ENCODE measurements around the gene CGB2. TPM values are rescaled to one million over a fixed set of nuclear protein-coding genes. Genes with fewer than 3 reads are reported as not detected.

The CGB2 gene
- total and polyA plus RNA-seq, 2 of the 13 experiments (the other 11 are each of a cell fraction or from before 2014, with no cell fraction given) = not detected

DNA sequence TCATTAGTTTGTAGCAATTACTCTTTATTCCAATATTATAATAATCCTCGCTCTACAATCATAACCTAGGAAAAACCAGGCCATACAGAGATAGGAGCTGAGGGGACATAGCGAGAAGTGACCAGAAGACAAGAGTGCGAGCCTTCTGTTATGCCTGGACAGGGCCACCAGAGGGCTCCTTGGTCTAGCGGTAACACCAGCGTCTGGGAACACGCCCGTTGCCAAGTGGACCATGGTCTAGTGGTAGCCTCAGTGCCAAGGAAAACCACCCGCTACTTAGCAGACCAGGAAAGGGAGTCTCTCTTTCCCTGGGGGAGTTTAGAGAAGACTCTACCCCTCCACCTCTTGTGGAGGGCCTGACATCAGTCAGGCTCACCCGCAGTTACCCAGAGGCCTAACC lies 43.2 kb downstream of the CGB2 start (continued):
- TF ChIP-seq SKI (IDR thresholded peaks at IDR 0.05; ENCODE audit: partially characterized antibody) (peak; percentile 20), RXRB (CRISPR knock-in tag; IDR thresholded peaks at IDR 0.05; ENCODE audit: borderline replicate concordance) (0 out of 2 replicates have a peak, but pooled peaks have one; percentile 14), RAD21 (CRISPR knock-in tag; IDR thresholded peaks at IDR 0.05) (peak; percentile 66), GATAD2A (CRISPR knock-in tag; IDR thresholded peaks at IDR 0.05) (0 out of 2 replicates have a peak, but pooled peaks have one; percentile 28)
- TF ChIP-seq, protein P1, sequence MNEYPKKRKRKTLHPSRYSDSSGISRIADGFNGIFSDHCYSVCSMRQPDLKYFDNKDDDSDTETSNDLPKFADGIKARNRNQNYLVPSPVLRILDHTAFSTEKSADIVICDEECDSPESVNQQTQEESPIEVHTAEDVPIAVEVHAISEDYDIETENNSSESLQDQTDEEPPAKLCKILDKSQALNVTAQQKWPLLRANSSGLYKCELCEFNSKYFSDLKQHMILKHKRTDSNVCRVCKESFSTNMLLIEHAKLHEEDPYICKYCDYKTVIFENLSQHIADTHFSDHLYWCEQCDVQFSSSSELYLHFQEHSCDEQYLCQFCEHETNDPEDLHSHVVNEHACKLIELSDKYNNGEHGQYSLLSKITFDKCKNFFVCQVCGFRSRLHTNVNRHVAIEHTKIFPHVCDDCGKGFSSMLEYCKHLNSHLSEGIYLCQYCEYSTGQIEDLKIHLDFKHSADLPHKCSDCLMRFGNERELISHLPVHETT (CRISPR knock-in tag; conservative IDR thresholded peaks at IDR 0.05) = 0 out of 2 replicates have a peak, but pooled peaks have one; percentile 34
- TF ChIP-seq, protein P2, sequence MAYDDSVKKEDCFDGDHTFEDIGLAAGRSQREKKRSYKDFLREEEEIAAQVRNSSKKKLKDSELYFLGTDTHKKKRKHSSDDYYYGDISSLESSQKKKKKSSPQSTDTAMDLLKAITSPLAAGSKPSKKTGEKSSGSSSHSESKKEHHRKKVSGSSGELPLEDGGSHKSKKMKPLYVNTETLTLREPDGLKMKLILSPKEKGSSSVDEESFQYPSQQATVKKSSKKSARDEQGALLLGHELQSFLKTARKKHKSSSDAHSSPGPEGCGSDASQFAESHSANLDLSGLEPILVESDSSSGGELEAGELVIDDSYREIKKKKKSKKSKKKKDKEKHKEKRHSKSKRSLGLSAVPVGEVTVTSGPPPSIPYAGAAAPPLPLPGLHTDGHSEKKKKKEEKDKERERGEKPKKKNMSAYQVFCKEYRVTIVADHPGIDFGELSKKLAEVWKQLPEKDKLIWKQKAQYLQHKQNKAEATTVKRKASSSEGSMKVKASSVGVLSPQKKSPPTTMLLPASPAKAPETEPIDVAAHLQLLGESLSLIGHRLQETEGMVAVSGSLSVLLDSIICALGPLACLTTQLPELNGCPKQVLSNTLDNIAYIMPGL (CRISPR knock-in tag; IDR thresholded peaks at IDR 0.05; ENCODE audit: borderline replicate concordance in 1 of 2, low read depth in 1 of 2) = peak in 1 of 2 experiments; percentile 52; a peak in 1 of 4 replicates
- TF ChIP-seq, protein P3, sequence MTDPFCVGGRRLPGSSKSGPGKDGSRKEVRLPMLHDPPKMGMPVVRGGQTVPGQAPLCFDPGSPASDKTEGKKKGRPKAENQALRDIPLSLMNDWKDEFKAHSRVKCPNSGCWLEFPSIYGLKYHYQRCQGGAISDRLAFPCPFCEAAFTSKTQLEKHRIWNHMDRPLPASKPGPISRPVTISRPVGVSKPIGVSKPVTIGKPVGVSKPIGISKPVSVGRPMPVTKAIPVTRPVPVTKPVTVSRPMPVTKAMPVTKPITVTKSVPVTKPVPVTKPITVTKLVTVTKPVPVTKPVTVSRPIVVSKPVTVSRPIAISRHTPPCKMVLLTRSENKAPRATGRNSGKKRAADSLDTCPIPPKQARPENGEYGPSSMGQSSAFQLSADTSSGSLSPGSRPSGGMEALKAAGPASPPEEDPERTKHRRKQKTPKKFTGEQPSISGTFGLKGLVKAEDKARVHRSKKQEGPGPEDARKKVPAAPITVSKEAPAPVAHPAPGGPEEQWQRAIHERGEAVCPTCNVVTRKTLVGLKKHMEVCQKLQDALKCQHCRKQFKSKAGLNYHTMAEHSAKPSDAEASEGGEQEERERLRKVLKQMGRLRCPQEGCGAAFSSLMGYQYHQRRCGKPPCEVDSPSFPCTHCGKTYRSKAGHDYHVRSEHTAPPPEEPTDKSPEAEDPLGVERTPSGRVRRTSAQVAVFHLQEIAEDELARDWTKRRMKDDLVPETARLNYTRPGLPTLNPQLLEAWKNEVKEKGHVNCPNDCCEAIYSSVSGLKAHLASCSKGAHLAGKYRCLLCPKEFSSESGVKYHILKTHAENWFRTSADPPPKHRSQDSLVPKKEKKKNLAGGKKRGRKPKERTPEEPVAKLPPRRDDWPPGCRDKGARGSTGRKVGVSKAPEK (CRISPR knock-in tag; IDR thresholded peaks at IDR 0.05; ENCODE audit: borderline replicate concordance) = peak; percentile 50; the same call in 1 of the 2 replicates
